Suprapubic skin (tissue), 4 donors: ENCODE results near the gene ZNF646.

Experiments used
- CTCF ChIP-seq, 2 donors: fragments of 200-600 bp in 1 of 2; fragments of 450-650 bp in 1 of 2; sonication (generic) in 1 of 2; IDR thresholded peaks; one replicate each; pipeline ENCODE4 v1.5.1; 2016 to 2019; ENCODE audit warnings: antibody characterized with exemption in 2 of 2, mild to moderate bottlenecking in 1 of 2, moderate library complexity in 1 of 2
- POLR2A ChIP-seq, 2 donors: fragments of 450-650 bp; IDR thresholded peaks; one replicate each; pipeline ENCODE4 v1.6.1; 2017; ENCODE audit warnings: antibody characterized with exemption in 2 of 2, mild to moderate bottlenecking in 2 of 2, moderate library complexity in 2 of 2
- POLR2AphosphoS5 ChIP-seq, 3 donors: sonication (generic); formaldehyde crosslinking; IDR thresholded peaks; one replicate each; pipeline ENCODE4 v1.6.1; 2017; ENCODE audit warnings: antibody characterized with exemption in 3 of 3

- TF ChIP-seq CTCF (IDR thresholded peaks at IDR 0.05) (no peak), POLR2A (IDR thresholded peaks at IDR 0.05) (no peak), POLR2AphosphoS5 (IDR thresholded peaks at IDR 0.05) (no peak)
Observed at GRCh38 chr16:31087971-31088370, 13.7 kb downstream of the ZNF646 start.
